CD4-positive, CD25-positive, alpha-beta regulatory T cell (primary cell): Measurements from ENCODE around the gene IL1RL2. TPM values are rescaled to one million over a fixed set of nuclear protein-coding genes. Genes with fewer than 3 reads are reported as not detected.

Source experiments
- ATAC-seq, 2 donors: fragments of 150-1000 bp; cut with Tn5 transposase; one replicate each; pipeline ENCODE4 v1.10.0; 2021; ENCODE audit warnings: low read depth in 2 of 2, moderate number of reproducible peaks in 2 of 2, moderate library complexity in 1 of 2
- DNase-seq, 3 donors: peaks; one replicate each; pipeline versions ENCODE4 v3.0.0 to v3.0.0-alpha.2; 2012 to 2022; ENCODE audit warnings: mixed read lengths in 1 of 3
- H3K27ac ChIP-seq: one replicate; pipeline ENCODE4 v1.7.0; 2013; ENCODE audit warnings: mild to moderate bottlenecking, low read length; ENCODE audit not compliant: insufficient read depth, poor library complexity, severe bottlenecking
- H3K27me3 ChIP-seq: one replicate; pipeline ENCODE4 v1.7.0; 2013; ENCODE audit warnings: low read length; ENCODE audit not compliant: control insufficient read depth, insufficient read depth
- H3K36me3 ChIP-seq: one replicate; pipeline ENCODE4 v1.7.0; 2013; ENCODE audit warnings: mild to moderate bottlenecking, low read length, moderate library complexity; ENCODE audit not compliant: control insufficient read depth, insufficient read depth
- H3K4me1 ChIP-seq: 2 replicates; pipeline ENCODE4 v1.7.0; 2013; ENCODE audit warnings: mild to moderate bottlenecking, low read length; ENCODE audit not compliant: insufficient read depth, control insufficient read depth, poor library complexity, severe bottlenecking
- H3K4me3 ChIP-seq: one replicate; pipeline ENCODE4 v1.7.0; 2013; ENCODE audit warnings: low read depth, mild to moderate bottlenecking, low read length, moderate library complexity
- H3K9me3 ChIP-seq, 2 experiments: 1 replicate in 1 of 2; 2 replicates in 1 of 2; pipeline ENCODE4 v1.7.0; 2013; ENCODE audit warnings: low read length in 2 of 2, mild to moderate bottlenecking in 1 of 2, moderate library complexity in 1 of 2; ENCODE audit not compliant: control insufficient read depth in 2 of 2
- H3K27ac Mint-ChIP-seq, 3 donors: one replicate each; pipeline ENCODE4 v1.8.0; 2020 to 2022; ENCODE audit warnings: mild to moderate bottlenecking in 3 of 3, mixed read lengths in 3 of 3, moderate library complexity in 2 of 3
- H3K27me3 Mint-ChIP-seq: one replicate; pipeline ENCODE4 v1.8.0; 2022; ENCODE audit warnings: mild to moderate bottlenecking, mixed read lengths
- H3K36me3 Mint-ChIP-seq: one replicate; pipeline ENCODE4 v1.8.0; 2020; ENCODE audit warnings: mixed read lengths
- H3K4me1 Mint-ChIP-seq, 4 donors: one replicate each; pipeline ENCODE4 v1.8.0; 2020 to 2022; ENCODE audit warnings: mixed read lengths in 4 of 4, mild to moderate bottlenecking in 1 of 4
- H3K4me3 Mint-ChIP-seq, 4 donors: one replicate each; pipeline ENCODE4 v1.8.0; 2020 to 2022; ENCODE audit warnings: mild to moderate bottlenecking in 4 of 4, mixed read lengths in 4 of 4, moderate library complexity in 3 of 4
- H3K9me3 Mint-ChIP-seq, 7 donors: one replicate each; pipeline ENCODE4 v1.8.0; 2020 to 2022; ENCODE audit warnings: mixed read lengths in 7 of 7, mild to moderate bottlenecking in 3 of 7, moderate library complexity in 2 of 7
- polyA plus RNA-seq, 4 donors: library from polyadenylated mRNA; unstranded; fragments of 300-500 nt; fragmentation: Illumina TruSeq; gene quantifications; one replicate each; pipeline ENCODE4 v1.2.3, GENCODE V29; 2021
- total RNA-seq: library from RNA; stranded (reverse); gene quantifications from one replicate; pipeline ENCODE4 v1.2.3, GENCODE V29; 2022

The IL1RL2 gene
- total and polyA plus RNA-seq, 5 donors from 2014 or later = not detected

- no peak overlapping the region for H3K4me3 Mint-ChIP-seq
- DNase-seq = peak in 1 of 3 donors; percentile 67
- H3K4me1 ChIP-seq = peaks cover 10% of the 10 kb centered on the region
- H3K27ac Mint-ChIP-seq = peak overlapping the region in 1 of 3 donors; percentile 52
- H3K27ac ChIP-seq = no peak overlapping the region
- H3K4me1 Mint-ChIP-seq = peaks cover 10 to 31% (median 16%) of the 10 kb centered on the region in 4 donors
- H3K27me3 ChIP-seq = no peaks in the 10 kb centered on the region
- no peaks in the 10 kb centered on the region for H3K36me3 ChIP-seq
- ATAC-seq = peak in 1 of 2 donors; percentile 50
- no peaks in the 10 kb centered on the region for H3K9me3 Mint-ChIP-seq
- H3K27me3 Mint-ChIP-seq = no peaks in the 10 kb centered on the region
- no peak overlapping the region for H3K4me3 ChIP-seq
- no peaks in the 10 kb centered on the region for H3K9me3 ChIP-seq
- peaks cover 4% of the 10 kb centered on the region for H3K36me3 Mint-ChIP-seq
These were observed 6.8 kb upstream of the IL1RL2 start for GRCh38 chr2:102179788-102180686.

- H3K36me3 ChIP-seq = no peaks in the 10 kb centered on the region
- H3K4me3 Mint-ChIP-seq = peak overlapping the region in 1 of 4 donors; percentile 7
These were observed 6.2 kb upstream of the IL1RL2 start for GRCh38 chr2:102180687-102180999.

DNA sequence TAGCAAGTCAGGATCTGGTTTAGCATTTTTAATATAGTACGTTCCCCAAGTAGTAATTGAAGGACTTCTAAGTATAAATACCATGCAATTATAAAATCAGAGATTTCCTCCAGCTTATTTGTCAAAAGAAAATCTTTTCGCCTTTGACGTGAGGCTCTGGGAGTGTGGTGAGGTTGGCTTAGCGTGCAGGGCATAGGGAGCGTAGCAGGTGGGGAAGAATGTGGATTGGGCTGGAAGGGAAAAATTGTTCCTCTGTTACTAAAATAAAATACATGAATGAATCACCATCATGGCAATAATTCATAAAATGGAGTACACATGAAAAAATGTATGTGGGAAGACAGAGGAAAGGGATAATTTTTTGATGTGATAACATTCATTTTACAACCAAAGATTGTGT is 5.4 kb upstream of the IL1RL2 start:
- no peak overlapping the region for H3K4me3 ChIP-seq
- DNase-seq = no peak
- Mint-ChIP-seq H3K27me3 (no peaks in the 10 kb centered on the region), H3K4me1 (peaks cover 18 to 39% (median 24%) of the 10 kb centered on the region in 4 donors), H3K27ac (no peak overlapping the region), H3K4me3 (no peak overlapping the region), H3K9me3 (no peaks in the 10 kb centered on the region), H3K36me3 (peaks cover 4% of the 10 kb centered on the region)
- no peaks in the 10 kb centered on the region for H3K27me3 ChIP-seq
- H3K27ac ChIP-seq = no peak overlapping the region
- peaks cover 15% of the 10 kb centered on the region for H3K4me1 ChIP-seq
- H3K9me3 ChIP-seq = no peaks in the 10 kb centered on the region
- no peak for ATAC-seq
- H3K36me3 ChIP-seq = no peaks in the 10 kb centered on the region

More at GRCh38 chr2:102180687-102180999, 6.2 kb upstream of the IL1RL2 start:
- no peak for DNase-seq
- Histone ChIP-seq H3K4me3 (no peak overlapping the region), H3K27me3 (no peaks in the 10 kb centered on the region), H3K9me3 (no peaks in the 10 kb centered on the region), H3K4me1 (peaks cover 15% of the 10 kb centered on the region), H3K27ac (no peak overlapping the region)
- Mint-ChIP-seq H3K36me3 (peaks cover 4% of the 10 kb centered on the region), H3K27me3 (no peaks in the 10 kb centered on the region), H3K4me1 (peaks cover 14 to 32% (median 22%) of the 10 kb centered on the region in 4 donors), H3K27ac (peak overlapping the region in 1 of 3 donors; percentile 52), H3K9me3 (no peaks in the 10 kb centered on the region)
- ATAC-seq = no peak

DNA sequence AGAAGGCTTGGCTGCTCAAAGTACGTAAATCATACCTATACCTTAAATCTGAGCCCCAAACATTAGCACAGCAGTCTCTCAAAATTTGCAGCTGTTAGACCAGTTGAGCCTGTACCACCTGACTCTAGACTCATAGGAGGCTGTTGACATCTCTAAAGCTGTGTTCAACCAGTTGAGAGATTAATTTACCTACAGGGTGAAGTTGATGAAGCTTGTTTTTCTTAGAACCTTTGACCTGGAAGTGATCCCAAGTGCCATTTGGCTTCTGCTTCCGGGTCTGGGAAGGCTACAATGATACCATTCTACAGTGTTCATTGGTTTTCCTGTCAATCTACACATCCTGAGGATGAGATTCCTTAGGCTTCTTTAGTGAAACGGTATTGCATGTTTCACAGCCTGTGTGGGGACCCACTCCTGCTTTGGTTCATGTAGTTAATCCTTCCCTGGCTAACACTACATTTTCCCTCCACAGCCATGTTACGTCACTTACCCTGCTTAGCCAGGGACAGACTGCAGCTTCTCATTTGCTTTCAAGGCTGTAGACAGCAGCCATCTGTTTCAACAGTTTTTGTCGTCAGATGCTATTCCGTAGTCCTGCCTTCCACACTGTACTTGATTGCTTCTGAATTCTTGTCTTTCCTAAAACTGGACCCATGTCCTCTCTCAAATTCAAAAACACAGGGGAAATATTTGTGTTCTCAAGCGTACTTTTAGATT is 4.7 kb upstream of the IL1RL2 start:
- H3K4me3 Mint-ChIP-seq = no peak overlapping the region
- no peaks in the 10 kb centered on the region for H3K9me3 ChIP-seq
- no peak overlapping the region for H3K27ac ChIP-seq
- no peak overlapping the region for H3K4me3 ChIP-seq
- peaks cover 15% of the 10 kb centered on the region for H3K4me1 ChIP-seq
- no peaks in the 10 kb centered on the region for H3K27me3 Mint-ChIP-seq
- ATAC-seq (no peak), DNase-seq (peak in 1 of 3 donors; percentile 52)
- H3K36me3 Mint-ChIP-seq = peaks cover 4% of the 10 kb centered on the region
- H3K4me1 Mint-ChIP-seq = peaks cover 18 to 41% (median 26%) of the 10 kb centered on the region in 4 donors
- no peak overlapping the region for H3K27ac Mint-ChIP-seq
- H3K36me3 ChIP-seq = no peaks in the 10 kb centered on the region
- no peaks in the 10 kb centered on the region for H3K9me3 Mint-ChIP-seq
- no peaks in the 10 kb centered on the region for H3K27me3 ChIP-seq

DNA sequence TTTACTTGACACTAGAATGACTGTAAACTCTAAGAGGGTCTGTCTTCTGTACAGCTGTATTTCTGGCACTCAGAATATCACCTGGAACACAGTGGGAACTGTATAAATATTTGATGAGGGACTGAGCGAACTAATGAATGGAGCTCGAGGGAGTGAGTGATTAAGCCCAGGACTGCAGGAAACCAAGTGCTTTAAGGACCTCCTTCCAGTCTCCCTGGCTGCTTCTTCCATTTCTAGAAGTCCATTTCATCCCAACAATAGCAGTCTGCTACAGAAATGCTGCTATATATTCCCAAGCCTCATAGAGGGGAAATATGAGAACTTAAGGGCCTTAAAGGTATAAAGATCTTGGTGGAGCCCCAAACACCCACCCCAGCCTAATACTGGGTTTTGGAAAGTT is 2.8 kb upstream of the IL1RL2 start:
- no peaks in the 10 kb centered on the region for H3K9me3 Mint-ChIP-seq
- no peaks in the 10 kb centered on the region for H3K36me3 Mint-ChIP-seq
- H3K4me3 Mint-ChIP-seq = no peak overlapping the region
- DNase-seq = no peak
- Histone ChIP-seq H3K4me3 (no peak overlapping the region), H3K4me1 (peaks cover 22% of the 10 kb centered on the region), H3K27ac (no peak overlapping the region), H3K9me3 (no peaks in the 10 kb centered on the region), H3K27me3 (no peaks in the 10 kb centered on the region), H3K36me3 (no peaks in the 10 kb centered on the region)
- no peaks in the 10 kb centered on the region for H3K27me3 Mint-ChIP-seq
- no peak for ATAC-seq
- peak overlapping the region in 1 of 3 donors; percentile 48 for H3K27ac Mint-ChIP-seq
- peaks cover 19 to 47% (median 29%) of the 10 kb centered on the region in 4 donors for H3K4me1 Mint-ChIP-seq

DNA sequence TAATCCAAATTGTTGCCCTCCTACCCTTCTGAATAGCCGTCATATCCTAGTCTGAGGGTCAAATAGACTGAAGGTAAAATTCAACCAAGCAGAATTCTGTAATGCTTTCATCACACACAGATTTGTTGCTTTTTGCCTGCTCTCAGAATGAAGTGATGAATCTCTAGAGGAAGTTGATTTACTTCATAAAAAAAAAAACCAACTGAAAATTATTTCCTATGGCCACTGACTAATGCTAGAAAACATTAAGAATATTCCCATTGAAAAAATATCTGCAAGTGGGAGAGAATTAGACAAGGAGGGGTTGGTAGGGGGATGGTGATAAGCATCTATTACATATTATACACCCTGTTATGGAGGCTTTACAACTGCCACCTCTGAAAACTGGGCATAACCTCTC is 2.3 kb upstream of the IL1RL2 start:
- Histone ChIP-seq H3K9me3 (no peaks in the 10 kb centered on the region), H3K4me1 (peaks cover 22% of the 10 kb centered on the region), H3K36me3 (no peaks in the 10 kb centered on the region), H3K27me3 (no peaks in the 10 kb centered on the region), H3K4me3 (no peak overlapping the region), H3K27ac (no peak overlapping the region)
- no peak overlapping the region for H3K27ac Mint-ChIP-seq
- no peaks in the 10 kb centered on the region for H3K9me3 Mint-ChIP-seq
- no peak for ATAC-seq
- H3K36me3 Mint-ChIP-seq = no peaks in the 10 kb centered on the region
- no peak overlapping the region for H3K4me3 Mint-ChIP-seq
- H3K27me3 Mint-ChIP-seq = no peaks in the 10 kb centered on the region
- H3K4me1 Mint-ChIP-seq = peaks cover 19 to 46% (median 29%) of the 10 kb centered on the region in 4 donors
- DNase-seq = no peak

GRCh38 chr2:102185347-102185746 is 1.5 kb upstream of the IL1RL2 start:
- Mint-ChIP-seq H3K9me3 (no peaks in the 10 kb centered on the region), H3K27ac (no peak overlapping the region), H3K4me3 (peak overlapping the region in 2 of 4 donors; percentile 5 to 63), H3K4me1 (peaks cover 17 to 38% (median 27%) of the 10 kb centered on the region in 4 donors), H3K36me3 (no peaks in the 10 kb centered on the region), H3K27me3 (peaks cover 1% of the 10 kb centered on the region)
- H3K9me3 ChIP-seq = no peaks in the 10 kb centered on the region
- ATAC-seq = peak; percentile 24 to 27
- peaks cover 14% of the 10 kb centered on the region for H3K4me1 ChIP-seq
- no peaks in the 10 kb centered on the region for H3K27me3 ChIP-seq
- no peak overlapping the region for H3K4me3 ChIP-seq
- H3K36me3 ChIP-seq = no peaks in the 10 kb centered on the region
- no peak overlapping the region for H3K27ac ChIP-seq
- peak in 1 of 3 donors; percentile 86 for DNase-seq
